GM12878 (cell line): ENCODE results near the gene HLA-F. TPM values are rescaled to one million over a fixed set of nuclear protein-coding genes. Genes with fewer than 3 reads are reported as not detected.

Experiments used
- ATAC-seq: fragments of 200-7000 bp; cut with Tn5 transposase; 3 replicates; pipeline ENCODE4 v1.9.1; 2020; ENCODE audit warnings: mild to moderate bottlenecking, moderate library complexity
- BruUV-seq: library from RNA; stranded (reverse); fragments of 400-500 nt; replicated peaks from 2 replicates; lab custom pipeline; 2021; lab: Mats Ljungman, UMichigan
- CTCF ChIA-PET: fragments of 300-600 bp; sonication (Branson Sonifier 250); formaldehyde crosslinking; extraction: SDS; loops from one replicate; lab custom pipeline; 2021; ENCODE audit warnings: inconsistent platforms; lab: Yijun Ruan, JAX
- POLR2A ChIA-PET: fragments of 350-600 bp; formaldehyde crosslinking; extraction: SDS; loops from one replicate; lab custom pipeline; 2021; ENCODE audit warnings: inconsistent platforms; lab: Charles Lee
- RAD21 ChIA-PET: fragments of 300-600 bp; sonication (Branson Sonifier 250); formaldehyde crosslinking; loops from one replicate; lab custom pipeline; 2023; ENCODE audit warnings: antibody characterized with exemption; ENCODE audit not compliant: unreplicated experiment; lab: Charles Lee
- SMC1A ChIA-PET: fragments of 300-600 bp; sonication (Branson Sonifier 250); formaldehyde crosslinking; loops from one replicate; lab custom pipeline; 2023; ENCODE audit not compliant: unreplicated experiment, uncharacterized antibody; lab: Charles Lee
- DNase-seq: peaks from one replicate; pipeline ENCODE4 v3.0.0-alpha.2; 2011; ENCODE audit warnings: low read depth, low spot score
- FAIRE-seq: peaks from 3 replicates; lab custom pipeline; 2011; peaks lifted over from hg19 to GRCh38; lab: Jason Lieb, UNC
- H2AFZ ChIP-seq: 2 replicates; pipeline ENCODE4 v1.6.0; 2011; ENCODE audit warnings: low read depth, low read length, control low read depth; ENCODE audit not compliant: control insufficient read depth
- H3K27ac ChIP-seq: 2 replicates; pipeline ENCODE4 v1.5.1; 2011; ENCODE audit warnings: control low read depth; ENCODE audit not compliant: control insufficient read depth, insufficient read depth
- H3K27me3 ChIP-seq, 2 experiments: replicated peaks in 1 of 2; 2 replicates each; pipeline versions ENCODE4 v1.6.0 to v1.6.1; 2011; ENCODE audit warnings: low read length in 1 of 2; ENCODE audit not compliant: control insufficient read depth in 2 of 2, insufficient read depth in 2 of 2
- H3K36me3 ChIP-seq, 2 experiments: 2 replicates each; pipeline ENCODE4 v1.5.1; 2011; ENCODE audit warnings: low read length in 1 of 2; ENCODE audit not compliant: control insufficient read depth in 2 of 2, insufficient read depth in 2 of 2
- H3K4me1 ChIP-seq: 2 replicates; pipeline ENCODE4 v1.6.1; 2011; ENCODE audit warnings: mild to moderate bottlenecking, low read length, moderate library complexity, mixed read lengths; ENCODE audit not compliant: control insufficient read depth, insufficient read depth
- H3K4me2 ChIP-seq: 2 replicates; pipeline ENCODE4 v1.6.0; 2011; ENCODE audit warnings: control low read depth; ENCODE audit not compliant: control insufficient read depth, insufficient read depth
- H3K4me3 ChIP-seq: fragments of 200-600 bp; sonication (generic); 2 replicates; pipeline ENCODE4 v1.5.1; 2016
- H3K79me2 ChIP-seq: 2 replicates; pipeline ENCODE4 v1.6.0; 2011; ENCODE audit warnings: low read length; ENCODE audit not compliant: control insufficient read depth, insufficient read depth
- H3K9ac ChIP-seq: 2 replicates; pipeline ENCODE4 v1.8.0; 2011; ENCODE audit warnings: low read length, control low read depth, mixed read lengths; ENCODE audit not compliant: control insufficient read depth, insufficient read depth
- H3K9me3 ChIP-seq: replicated peaks from 3 replicates; pipeline ENCODE4 v1.5.1; 2011; ENCODE audit warnings: mild to moderate bottlenecking, low read length; ENCODE audit not compliant: control insufficient read depth, insufficient read depth
- H4K20me1 ChIP-seq: 2 replicates; pipeline ENCODE4 v1.6.0; 2011; ENCODE audit not compliant: control insufficient read depth, insufficient read depth
- CHD1 ChIP-seq: IDR thresholded peaks from 2 replicates; pipeline ENCODE4 v1.6.1; 2012; ENCODE audit warnings: low read depth, low read length, improper control_type of control experiment
- DPF2 ChIP-seq: fragments of 450-650 bp; IDR thresholded peaks from 2 replicates; pipeline ENCODE4 v1.6.1; 2017; ENCODE audit warnings: mild to moderate bottlenecking
- EGR1 ChIP-seq, 2 experiments: IDR thresholded peaks; 1 replicate in 1 of 2; 2 replicates in 1 of 2; pipeline ENCODE4 v1.6.1; 2011 to 2012; ENCODE audit warnings: low read depth in 2 of 2, low read length in 2 of 2, borderline replicate concordance in 1 of 2, mild to moderate bottlenecking in 1 of 2, moderate library complexity in 1 of 2
- GATAD2B ChIP-seq: fragments of 450-650 bp; conservative IDR thresholded peaks from 2 replicates; pipeline ENCODE4 v1.6.1; 2017; ENCODE audit warnings: low read depth, mild to moderate bottlenecking, moderate library complexity
- IKZF2 ChIP-seq, 2 experiments: fragments of 450-650 bp; IDR thresholded peaks; 2 replicates each; pipeline ENCODE4 v1.6.1; 2017; ENCODE audit warnings: mild to moderate bottlenecking in 2 of 2, moderate library complexity in 2 of 2
- MEF2A ChIP-seq: IDR thresholded peaks from 2 replicates; pipeline ENCODE4 v1.6.1; 2011; ENCODE audit warnings: low read depth, mild to moderate bottlenecking, low read length, moderate library complexity; ENCODE audit not compliant: insufficient read depth
- MTA3 ChIP-seq: IDR thresholded peaks from 2 replicates; pipeline ENCODE4 v1.6.1; 2012; ENCODE audit warnings: low read length, inconsistent platforms, borderline replicate concordance
- PAX5 ChIP-seq: IDR thresholded peaks from 2 replicates; pipeline ENCODE4 v1.6.1; 2011; ENCODE audit warnings: low read depth, low read length, borderline replicate concordance
- POLR2AphosphoS5 ChIP-seq: IDR thresholded peaks from 2 replicates; pipeline ENCODE4 v1.6.1; 2011; ENCODE audit warnings: mild to moderate bottlenecking, low read length, inconsistent platforms
- RELB ChIP-seq: fragments of 450-650 bp; IDR thresholded peaks from 2 replicates; pipeline ENCODE4 v1.6.1; 2017; ENCODE audit warnings: low read depth, mild to moderate bottlenecking, moderate library complexity
- RFX5 ChIP-seq: IDR thresholded peaks from 2 replicates; pipeline ENCODE4 v1.6.1; 2011; ENCODE audit warnings: low read depth, low read length, improper control_type of control experiment
- WGBS: methylation state at CpG from one replicate; pipeline ENCODE4 v1.1.6; 2016; ENCODE audit warnings: low lambda C conversion rate; ENCODE audit not compliant: insufficient replicate concordance, insufficient coverage; ENCODE audit errors: missing lambda C conversion rate; 5-methylcytosine and 5-hydroxymethylcytosine counted together
- in situ Hi-C: fragments of 300-500 bp; cut with MboI; formaldehyde crosslinking; loops from 9 replicates; pipeline ENCODE4 v1.14.3; 2018; ENCODE audit warnings: mixed read lengths
- intact Hi-C: fragments of 100-400 bp; cut with micrococcal nuclease; formaldehyde crosslinking; loops from one replicate; pipeline ENCODE4 v1.14.2; 2022; ENCODE audit not compliant: unreplicated experiment
- polyA plus RNA-seq, 11 experiments: library from polyadenylated mRNA; depleted of rRNA in 4 of 11; unstranded in 6 of 11; stranded (reverse) in 5 of 11; fragments of >200 nt; fragmentation: Nextera tagmentation in 4 of 11; fragmentation: Illumina TruSeq in 1 of 11; extraction: Ambion mirVana in 4 of 11; extraction: Trizol in 1 of 11; gene quantifications; 1 replicate in 1 of 11; 2 replicates in 10 of 11; pipeline versions ENCODE4 v1.2.1 to v1.2.3, GENCODE V29; 2011 to 2016; ENCODE audit warnings: inconsistent platforms in 2 of 11, missing spikeins in 2 of 11, low read depth in 1 of 11
- total RNA-seq, 4 experiments: library from RNA; depleted of rRNA in 3 of 4; stranded (reverse); fragments of >200 nt in 3 of 4; fragmentation: Illumina TruSeq in 1 of 4; extraction: Trizol in 1 of 4; gene quantifications; 2 replicates each; pipeline versions ENCODE4 v1.2.1 to v1.2.3, GENCODE V29; 2013 to 2021
- TF ChIP-seq, protein P1 (sequence below): fragments of 450-650 bp; conservative IDR thresholded peaks from 2 replicates; pipeline ENCODE4 v1.6.1; 2017; ENCODE audit warnings: mild to moderate bottlenecking, moderate library complexity

The HLA-F gene
- total and polyA plus RNA-seq, 10 of the 15 experiments (the other 5 are each of a cell fraction or from before 2014, with no cell fraction given) = 30.1 to 342 (median 145) TPM

DNA sequence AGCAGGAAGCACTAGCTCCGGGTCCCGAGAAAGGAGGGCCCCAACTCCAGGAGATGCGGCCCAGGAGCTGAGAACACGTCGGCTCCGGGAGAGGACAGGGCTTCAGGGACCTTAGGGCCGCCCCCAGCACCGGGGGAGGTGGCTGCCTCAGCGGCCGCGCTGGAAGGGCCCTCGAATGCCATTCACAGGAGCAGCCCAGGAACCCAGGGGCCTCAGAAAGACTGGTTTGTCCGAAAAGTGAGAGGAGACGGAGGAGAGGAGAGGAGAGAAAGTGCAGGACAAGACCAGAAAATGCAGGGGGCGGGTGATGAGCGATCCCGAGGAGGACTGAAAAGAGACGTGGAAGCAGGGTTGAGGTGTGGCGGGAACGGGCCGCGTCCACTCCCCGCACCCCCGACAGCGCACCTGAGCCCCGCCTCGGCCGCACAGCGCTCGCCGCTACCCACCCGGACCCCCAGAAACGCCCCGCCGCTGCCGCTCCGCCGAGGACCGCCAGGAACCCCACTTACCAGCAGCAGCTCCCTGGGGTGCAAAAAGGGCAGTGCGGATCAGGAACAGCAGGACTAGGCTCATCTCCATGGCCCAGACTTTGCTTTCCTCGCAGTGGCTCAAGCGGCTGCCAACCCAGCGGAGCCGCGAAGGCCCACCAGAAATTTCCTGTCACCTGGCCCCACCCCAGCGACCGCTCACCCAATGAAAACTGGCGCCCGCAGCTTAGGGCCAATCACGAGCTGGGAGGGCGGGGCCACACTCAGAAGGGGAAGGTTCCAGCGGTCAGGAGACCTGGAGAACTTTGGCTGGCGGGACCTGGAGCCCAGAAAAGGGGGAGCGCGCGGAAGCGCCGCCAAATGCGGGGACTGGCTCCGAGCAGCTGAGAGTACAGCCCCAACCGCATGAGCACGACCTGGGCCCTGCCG is 25.4 kb downstream of the HLA-F start (continued):
- TF ChIP-seq PAX5 = 0 out of 2 replicates have a peak, but pooled peaks have one; percentile 23
- TF ChIP-seq DPF2 = 0 out of 2 replicates have a peak, but pooled peaks have one; percentile 25
- TF ChIP-seq, protein P1, sequence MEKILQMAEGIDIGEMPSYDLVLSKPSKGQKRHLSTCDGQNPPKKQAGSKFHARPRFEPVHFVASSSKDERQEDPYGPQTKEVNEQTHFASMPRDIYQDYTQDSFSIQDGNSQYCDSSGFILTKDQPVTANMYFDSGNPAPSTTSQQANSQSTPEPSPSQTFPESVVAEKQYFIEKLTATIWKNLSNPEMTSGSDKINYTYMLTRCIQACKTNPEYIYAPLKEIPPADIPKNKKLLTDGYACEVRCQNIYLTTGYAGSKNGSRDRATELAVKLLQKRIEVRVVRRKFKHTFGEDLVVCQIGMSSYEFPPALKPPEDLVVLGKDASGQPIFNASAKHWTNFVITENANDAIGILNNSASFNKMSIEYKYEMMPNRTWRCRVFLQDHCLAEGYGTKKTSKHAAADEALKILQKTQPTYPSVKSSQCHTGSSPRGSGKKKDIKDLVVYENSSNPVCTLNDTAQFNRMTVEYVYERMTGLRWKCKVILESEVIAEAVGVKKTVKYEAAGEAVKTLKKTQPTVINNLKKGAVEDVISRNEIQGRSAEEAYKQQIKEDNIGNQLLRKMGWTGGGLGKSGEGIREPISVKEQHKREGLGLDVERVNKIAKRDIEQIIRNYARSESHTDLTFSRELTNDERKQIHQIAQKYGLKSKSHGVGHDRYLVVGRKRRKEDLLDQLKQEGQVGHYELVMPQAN = peak; percentile 46; the same call in 1 of the 2 replicates
- peak; percentile 28; the same call in 1 of the 2 replicates for TF ChIP-seq POLR2AphosphoS5
- TF ChIP-seq RELB = peak; percentile 49; the same call in 1 of the 2 replicates

- in situ Hi-C loops = no loop called here
- POLR2A ChIA-PET = interaction anchor here (0.8 to 1.5 kb wide), 10 partner anchors 12 to 221 kb away, joined by 3 to 6 read pairs (median 4); no protein-coding TSS in a partner anchor
- SMC1A ChIA-PET = interaction anchor here (0.6 to 2.9 kb wide), 17 partner anchors 8 to 264 kb away, joined by 3 to 17 read pairs (median 4); no protein-coding TSS in a partner anchor
- DNase-seq (no peak), ATAC-seq (peak; percentile 8), FAIRE-seq (no peak)
- Histone ChIP-seq H3K79me2 (peaks cover 5% of the 10 kb centered on the region), H3K4me1 (peaks cover 10% of the 10 kb centered on the region), H3K9ac (0 out of 2 replicates have a peak overlapping the region, but pooled peaks have one; percentile 2), H3K4me3 (peak overlapping the region; percentile 85), H4K20me1 (no peaks in the 10 kb centered on the region), H3K4me2 (peak overlapping the region; percentile 89), H3K36me3 (no peaks in the 10 kb centered on the region), H3K27me3 (no peaks in the 10 kb centered on the region), H2AFZ (peak overlapping the region; percentile 31), H3K9me3 (no peaks in the 10 kb centered on the region), H3K27ac (no peak overlapping the region)
- CTCF ChIA-PET = interaction anchor here (0.9 to 8.7 kb wide), 15 partner anchors 9 to 312 kb away, joined by 3 to 117 read pairs (median 7); partner anchors contain the start of gene POLR1H
- intact Hi-C loops = no loop called here
- no TSS peak for BruUV-seq
- RAD21 ChIA-PET = interaction anchor here (1.0 to 2.9 kb wide), 12 partner anchors 9 to 102 kb away, joined by 3 to 11 read pairs (median 5); no protein-coding TSS in a partner anchor
- WGBS = 0% methylated on average over 13 of the region's 13 CpGs
- no peak for TF ChIP-seq GATAD2B
- TF ChIP-seq CHD1 = no peak
- TF ChIP-seq MEF2A = no peak
- 0 out of 4 replicates have a peak, but pooled peaks of 1 of the 2 experiments have one; percentile 7 for TF ChIP-seq IKZF2 (IDR thresholded peaks at IDR 0.05)
- 0 out of 2 replicates have a peak, but pooled peaks have one; percentile 2 for TF ChIP-seq RFX5
- TF ChIP-seq EGR1 (IDR thresholded peaks at IDR 0.05; ENCODE audit: borderline replicate concordance in 1 of 2, low read depth in 2 of 2, low read length in 2 of 2) = no peak
- TF ChIP-seq MTA3 = no peak
Observed at GRCh38 chr6:29749308-29749662, 26.1 kb downstream of the HLA-F start.
